Vagina (tissue), 2 donors: ENCODE results near the gene BTBD10. TPM values are rescaled to one million over a fixed set of nuclear protein-coding genes. Genes with fewer than 3 reads are reported as not detected.

ENCODE experiments used
- DNase-seq, 2 donors: peaks; one replicate each; pipeline ENCODE4 v3.0.0-alpha.2; 2017; ENCODE audit errors: extremely low spot score in 2 of 2
- H3K27ac ChIP-seq: fragments of 200-600 bp; sonication (generic); one replicate; pipeline ENCODE4 v1.5.1; 2019
- H3K27me3 ChIP-seq: fragments of 200-600 bp; sonication (generic); one replicate; pipeline ENCODE4 v1.5.1; 2019
- H3K36me3 ChIP-seq, 2 donors: fragments of 200-600 bp; sonication (generic); one replicate each; pipeline ENCODE4 v1.5.1; 2017 to 2019
- H3K4me1 ChIP-seq: fragments of 200-600 bp; sonication (generic); one replicate; pipeline ENCODE4 v1.5.1; 2019
- H3K4me3 ChIP-seq, 2 donors: fragments of 200-600 bp; sonication (generic); 1 replicate in 1 of 2; 2 replicates in 1 of 2; pipeline ENCODE4 v1.5.1; 2016 to 2019
- H3K9me3 ChIP-seq: fragments of 200-600 bp; sonication (generic); one replicate; pipeline ENCODE4 v1.5.1; 2019
- CTCF ChIP-seq, 3 experiments: fragments of 450-650 bp in 2 of 3; fragments of 200-600 bp in 1 of 3; sonication (generic) in 1 of 3; IDR thresholded peaks; one replicate each; pipeline ENCODE4 v1.5.1; 2017 to 2019; ENCODE audit warnings: antibody characterized with exemption in 3 of 3, mild to moderate bottlenecking in 2 of 3, moderate library complexity in 2 of 3
- POLR2A ChIP-seq, 2 donors: fragments of 450-650 bp; IDR thresholded peaks; one replicate each; pipeline ENCODE4 v1.6.1; 2017; ENCODE audit warnings: antibody characterized with exemption in 2 of 2, mild to moderate bottlenecking in 2 of 2, moderate library complexity in 2 of 2
- POLR2AphosphoS5 ChIP-seq, 2 donors: sonication (generic); formaldehyde crosslinking; IDR thresholded peaks; one replicate each; pipeline ENCODE4 v1.9.0; 2017; ENCODE audit warnings: antibody characterized with exemption in 2 of 2, mild to moderate bottlenecking in 2 of 2, low read depth in 1 of 2; ENCODE audit not compliant: insufficient read depth in 1 of 2
- intact Hi-C: fragments of 100-400 bp; cut with DNase I; formaldehyde crosslinking; loops from one replicate; pipeline ENCODE4 v1.15.1; 2023
- total RNA-seq: library from RNA; depleted of rRNA; stranded (reverse); fragments of >200 nt; gene quantifications from one replicate; pipeline ENCODE4 v1.2.3, GENCODE V29; 2016

BTBD10 gene
- total RNA-seq, 1 donor from 2014 or later, result 29.2 TPM

- no peak for DNase-seq
- Histone ChIP-seq H3K4me3 (peak overlapping the region in 1 of 2 donors; percentile 19), H3K27ac (peak overlapping the region; percentile 62), H3K9me3 (no peaks in the 10 kb centered on the region), H3K36me3 (no peaks in the 10 kb centered on the region), H3K4me1 (peaks cover 52% of the 10 kb centered on the region), H3K27me3 (no peaks in the 10 kb centered on the region)
- no peak for TF ChIP-seq POLR2A (IDR thresholded peaks at IDR 0.05)
- intact Hi-C loops, result loop anchor here (10.0 kb wide), 1 partner anchor 54 kb away; no protein-coding TSS in a partner anchor
Observed at GRCh38 chr11:13338427-13339069, 124.5 kb downstream of the BTBD10 start.

- TF ChIP-seq POLR2A (IDR thresholded peaks at IDR 0.05), result no peak
- TF ChIP-seq POLR2AphosphoS5 (IDR thresholded peaks at IDR 0.05; ENCODE audit: insufficient read depth in 1 of 2, low read depth in 1 of 2), result no peak
- TF ChIP-seq CTCF (IDR thresholded peaks at IDR 0.05), result no peak
- H3K4me1 ChIP-seq, result peaks cover 57% of the 10 kb centered on the region
- no peak for DNase-seq
- intact Hi-C loops, result loop anchor here (10.0 kb wide), 1 partner anchor 53 kb away; no protein-coding TSS in a partner anchor
- no peaks in the 10 kb centered on the region for H3K27me3 ChIP-seq
- H3K27ac ChIP-seq, result peak overlapping the region; percentile 62
- no peaks in the 10 kb centered on the region for H3K36me3 ChIP-seq
- peak overlapping the region in 1 of 2 donors; percentile 19 for H3K4me3 ChIP-seq
- H3K9me3 ChIP-seq, result no peaks in the 10 kb centered on the region
Observed at GRCh38 chr11:13338019-13338426, 125.0 kb downstream of the BTBD10 start.

Other genes starting within 250 kb of the BTBD10 start
- gene BMAL1, start 185.4 kb downstream of the BTBD10 start, total RNA-seq, result 44.0 TPM
- not detected for gene PTH, start 32.8 kb upstream of the BTBD10 start, total RNA-seq
- gene FAR1, start 205.4 kb upstream of the BTBD10 start, total RNA-seq, result 77.6 TPM